MG63 (cell line): ENCODE data around the gene NEURL1B. TPM values are rescaled to one million over a fixed set of nuclear protein-coding genes. Genes with fewer than 3 reads are reported as not detected.
A peak's percentile ranks its signal among the peaks of the same experiment; 100 is the strongest.

Experiments
- DNase-seq: peaks from one replicate; pipeline ENCODE4 v3.0.0-alpha.2; 2020
- H3K27me3 ChIP-seq: fragments of 250-450 bp; sonication (Bioruptor Pico); 2 replicates; pipeline ENCODE4 v1.5.1; 2020; ENCODE audit warnings: mild to moderate bottlenecking, moderate library complexity
- H3K36me3 ChIP-seq: fragments of 250-450 bp; sonication (Bioruptor Pico); 2 replicates; pipeline ENCODE4 v1.5.1; 2020; ENCODE audit warnings: mild to moderate bottlenecking, moderate library complexity
- H3K4me3 ChIP-seq: fragments of 250-450 bp; sonication (Bioruptor Pico); 2 replicates; pipeline ENCODE4 v1.5.1; 2020; ENCODE audit warnings: mild to moderate bottlenecking, moderate library complexity
- H3K9me3 ChIP-seq: fragments of 250-450 bp; sonication (Bioruptor Pico); 2 replicates; pipeline ENCODE4 v1.5.1; 2020; ENCODE audit warnings: mild to moderate bottlenecking, moderate library complexity
- total RNA-seq: library from RNA; depleted of rRNA; stranded (reverse); fragments of >200 nt; shearing (Covaris generic); gene quantifications from 2 replicates; pipeline ENCODE4 v1.2.3, GENCODE V29; 2014; ENCODE audit warnings: low replicate concordance

NEURL1B gene
- total RNA-seq, 1 experiment from 2014 or later = 6.3 TPM

- DNase-seq = no peak
- Histone ChIP-seq H3K4me3 (no peak overlapping the region), H3K9me3 (no peaks in the 10 kb centered on the region), H3K27me3 (no peaks in the 10 kb centered on the region), H3K36me3 (no peaks in the 10 kb centered on the region)
These were observed 77.6 kb downstream of the NEURL1B start for GRCh38 chr5:172718527-172719114.

DNA sequence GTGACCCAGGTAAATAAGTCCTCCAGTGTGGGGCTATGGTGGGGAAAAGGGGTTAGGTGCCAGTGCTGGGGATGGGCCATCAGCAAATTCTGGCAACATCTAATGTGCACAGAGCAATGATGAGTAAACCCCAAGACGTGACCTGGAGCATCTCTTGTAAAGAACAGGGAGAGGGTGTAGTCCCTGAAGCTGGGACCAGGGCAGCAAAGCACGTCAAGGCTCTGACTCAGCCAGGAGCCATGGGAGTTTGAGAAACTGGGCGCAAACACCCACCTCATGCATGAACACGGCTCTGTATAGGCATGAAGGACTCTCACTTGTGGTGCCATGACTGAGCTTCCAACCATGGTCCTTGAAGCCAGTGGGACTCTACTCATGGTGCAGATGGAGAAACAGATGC, 78.1 kb downstream of the NEURL1B start:
- DNase-seq = no peak
- no peak overlapping the region for H3K4me3 ChIP-seq
- H3K27me3 ChIP-seq = no peaks in the 10 kb centered on the region
- H3K36me3 ChIP-seq = no peaks in the 10 kb centered on the region
- H3K9me3 ChIP-seq = no peaks in the 10 kb centered on the region

- DNase-seq = no peak
- Histone ChIP-seq H3K36me3 (no peaks in the 10 kb centered on the region), H3K9me3 (no peaks in the 10 kb centered on the region), H3K27me3 (no peaks in the 10 kb centered on the region), H3K4me3 (no peak overlapping the region)
These were observed 79.6 kb downstream of the NEURL1B start for GRCh38 chr5:172720655-172721054.

DNA sequence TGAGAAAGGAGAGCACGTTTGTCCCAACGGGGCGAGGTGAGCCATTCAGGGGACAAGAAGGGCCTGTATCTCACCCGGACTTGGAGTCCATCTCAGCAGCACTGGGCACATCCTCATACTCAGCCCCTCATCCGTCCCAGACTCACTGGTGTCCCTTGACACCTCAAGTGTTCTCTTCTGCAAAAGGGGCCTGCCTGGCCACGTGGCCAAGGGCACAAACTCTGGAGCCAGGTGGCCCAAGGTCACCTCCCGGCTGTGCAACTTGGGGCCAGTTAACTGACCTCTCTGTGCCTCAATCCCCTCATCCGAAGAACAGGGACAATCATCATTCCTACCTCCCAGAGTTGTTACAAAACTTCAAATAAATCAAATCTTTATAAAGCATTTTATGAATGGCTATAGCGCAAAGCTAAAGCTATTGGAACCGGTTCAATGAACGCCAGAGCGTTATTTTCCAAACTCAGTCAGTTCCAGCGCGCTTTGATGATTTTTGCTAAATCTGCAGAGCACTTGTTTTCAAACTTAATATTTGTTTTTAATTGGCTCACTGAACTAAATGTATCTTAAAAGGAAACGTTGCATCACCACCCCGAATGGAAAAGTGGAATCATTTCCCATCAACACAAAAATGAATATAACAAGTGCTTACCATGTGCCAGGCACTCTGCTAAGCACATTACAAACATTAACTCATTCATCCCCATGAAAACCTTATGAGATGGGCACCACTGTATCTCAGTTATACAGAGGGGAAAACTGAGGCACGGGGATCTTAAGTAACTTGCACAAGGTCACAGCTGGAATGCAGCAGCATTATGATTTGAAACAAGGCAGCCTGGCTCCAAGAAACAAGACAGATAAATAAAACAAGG, 80.6 kb downstream of the NEURL1B start:
- Histone ChIP-seq H3K36me3 (no peaks in the 10 kb centered on the region), H3K4me3 (no peak overlapping the region), H3K27me3 (no peaks in the 10 kb centered on the region), H3K9me3 (no peaks in the 10 kb centered on the region)
- no peak for DNase-seq

GRCh38 chr5:172722327-172722815, 81.3 kb downstream of the NEURL1B start:
- Histone ChIP-seq H3K36me3 (no peaks in the 10 kb centered on the region), H3K9me3 (no peaks in the 10 kb centered on the region), H3K4me3 (no peak overlapping the region), H3K27me3 (no peaks in the 10 kb centered on the region)
- no peak for DNase-seq

- H3K9me3 ChIP-seq = no peaks in the 10 kb centered on the region
- DNase-seq = no peak
- H3K36me3 ChIP-seq = no peaks in the 10 kb centered on the region
- no peak overlapping the region for H3K4me3 ChIP-seq
- no peaks in the 10 kb centered on the region for H3K27me3 ChIP-seq
These were observed 82.4 kb downstream of the NEURL1B start for GRCh38 chr5:172723508-172723907.

DNA sequence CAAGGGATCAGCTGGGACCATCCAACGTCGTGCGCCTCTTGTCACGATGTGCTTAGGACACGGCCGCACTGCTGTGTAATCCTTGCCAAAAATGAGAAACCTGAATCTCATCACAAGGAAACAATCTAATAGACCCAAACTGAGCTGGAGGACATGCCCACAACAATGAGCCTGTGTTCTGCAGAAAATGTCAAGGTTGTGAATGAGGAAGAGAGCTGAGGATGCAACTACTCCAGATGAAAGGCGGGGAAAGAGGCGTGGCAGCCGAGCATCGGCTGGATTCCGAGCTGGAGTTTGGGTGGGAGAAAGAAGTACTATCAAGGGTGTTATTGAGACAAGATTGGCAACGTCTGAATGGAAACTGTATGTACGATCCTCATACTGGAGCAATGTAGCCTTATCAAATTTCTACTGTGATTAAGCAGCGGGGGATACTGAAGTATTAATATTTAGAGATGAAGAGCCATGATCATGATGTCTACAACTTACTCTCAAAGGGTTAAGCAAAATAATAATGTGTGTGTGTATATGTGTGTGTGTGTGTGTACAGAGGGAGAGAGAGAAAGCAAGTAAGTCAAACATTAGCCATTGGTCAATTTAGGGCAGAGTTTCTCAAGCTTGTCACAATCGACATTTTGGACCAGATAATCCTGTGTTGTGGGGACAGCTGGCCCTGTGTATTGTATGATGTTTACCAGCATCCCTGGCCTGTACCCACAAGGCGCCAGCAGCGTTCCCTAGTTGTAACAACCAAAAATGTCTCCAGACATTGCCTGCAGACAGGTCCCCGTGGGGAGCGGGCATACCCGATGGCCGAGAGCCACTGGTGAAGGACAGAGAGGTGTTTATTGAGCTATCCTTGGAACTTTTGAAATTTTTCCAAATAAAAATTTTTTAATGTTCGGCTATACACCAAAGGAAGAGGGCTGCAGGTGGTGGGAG, 83.5 kb downstream of the NEURL1B start:
- Histone ChIP-seq H3K9me3 (no peaks in the 10 kb centered on the region), H3K36me3 (no peaks in the 10 kb centered on the region)

GRCh38 chr5:172725273-172725672, 84.2 kb downstream of the NEURL1B start:
- Histone ChIP-seq H3K9me3 (no peaks in the 10 kb centered on the region), H3K4me3 (no peak overlapping the region), H3K27me3 (no peaks in the 10 kb centered on the region), H3K36me3 (no peaks in the 10 kb centered on the region)
- DNase-seq = no peak

More for the DNA sequence above, 83.5 kb downstream of the NEURL1B start:
- H3K27me3 ChIP-seq = no peaks in the 10 kb centered on the region
- no peak overlapping the region for H3K4me3 ChIP-seq
- DNase-seq = no peak

DNA sequence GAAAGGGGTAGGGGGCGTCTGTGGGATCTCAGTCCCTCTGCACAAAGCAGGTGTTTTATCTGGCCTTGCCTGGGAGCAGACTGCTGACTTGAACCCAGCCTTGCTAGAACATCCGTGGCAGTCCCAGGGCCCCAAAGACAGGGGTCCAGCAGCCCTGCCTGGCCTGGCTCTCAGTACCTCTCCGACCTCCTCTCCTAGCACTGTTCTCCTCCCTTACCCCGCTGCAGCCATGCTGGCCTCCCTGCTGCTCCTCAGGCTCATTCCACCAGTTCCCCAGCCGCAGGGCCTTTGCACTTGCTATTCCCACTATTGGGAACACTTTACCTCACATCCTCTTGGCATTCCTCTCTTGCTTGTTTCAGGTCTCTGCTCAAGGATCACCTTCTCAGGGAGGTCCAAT, 84.7 kb downstream of the NEURL1B start:
- DNase-seq = no peak
- H3K27me3 ChIP-seq = no peaks in the 10 kb centered on the region
- no peaks in the 10 kb centered on the region for H3K9me3 ChIP-seq
- no peaks in the 10 kb centered on the region for H3K36me3 ChIP-seq
- H3K4me3 ChIP-seq = no peak overlapping the region

DNA sequence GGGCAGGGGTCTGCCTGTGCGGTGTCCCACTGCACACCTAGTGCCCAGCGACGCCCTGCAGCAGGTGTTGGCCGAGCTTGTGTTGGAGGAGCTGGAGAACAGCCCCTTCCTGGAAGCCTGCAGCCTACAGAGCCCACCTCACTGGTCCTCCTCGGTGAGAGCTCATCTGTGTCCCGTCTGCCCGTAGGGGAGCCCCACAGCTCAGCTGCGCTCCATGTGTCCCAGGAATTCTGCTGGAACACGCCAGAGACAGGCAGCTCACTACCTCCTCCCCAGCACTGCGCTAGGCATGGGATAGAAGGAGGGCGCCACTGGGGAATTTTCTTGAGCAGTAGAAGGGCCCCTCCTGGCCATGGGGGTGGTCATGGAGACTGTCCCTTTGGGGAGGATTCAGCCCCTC, 85.9 kb downstream of the NEURL1B start:
- no peak for DNase-seq
- H3K36me3 ChIP-seq = no peaks in the 10 kb centered on the region
- no peak overlapping the region for H3K4me3 ChIP-seq
- no peaks in the 10 kb centered on the region for H3K9me3 ChIP-seq
- H3K27me3 ChIP-seq = no peaks in the 10 kb centered on the region

- H3K4me3 ChIP-seq = no peak overlapping the region
- no peak for DNase-seq
- no peaks in the 10 kb centered on the region for H3K9me3 ChIP-seq
- no peaks in the 10 kb centered on the region for H3K27me3 ChIP-seq
- no peaks in the 10 kb centered on the region for H3K36me3 ChIP-seq
These were observed 86.5 kb downstream of the NEURL1B start for GRCh38 chr5:172727551-172727950.

DNA sequence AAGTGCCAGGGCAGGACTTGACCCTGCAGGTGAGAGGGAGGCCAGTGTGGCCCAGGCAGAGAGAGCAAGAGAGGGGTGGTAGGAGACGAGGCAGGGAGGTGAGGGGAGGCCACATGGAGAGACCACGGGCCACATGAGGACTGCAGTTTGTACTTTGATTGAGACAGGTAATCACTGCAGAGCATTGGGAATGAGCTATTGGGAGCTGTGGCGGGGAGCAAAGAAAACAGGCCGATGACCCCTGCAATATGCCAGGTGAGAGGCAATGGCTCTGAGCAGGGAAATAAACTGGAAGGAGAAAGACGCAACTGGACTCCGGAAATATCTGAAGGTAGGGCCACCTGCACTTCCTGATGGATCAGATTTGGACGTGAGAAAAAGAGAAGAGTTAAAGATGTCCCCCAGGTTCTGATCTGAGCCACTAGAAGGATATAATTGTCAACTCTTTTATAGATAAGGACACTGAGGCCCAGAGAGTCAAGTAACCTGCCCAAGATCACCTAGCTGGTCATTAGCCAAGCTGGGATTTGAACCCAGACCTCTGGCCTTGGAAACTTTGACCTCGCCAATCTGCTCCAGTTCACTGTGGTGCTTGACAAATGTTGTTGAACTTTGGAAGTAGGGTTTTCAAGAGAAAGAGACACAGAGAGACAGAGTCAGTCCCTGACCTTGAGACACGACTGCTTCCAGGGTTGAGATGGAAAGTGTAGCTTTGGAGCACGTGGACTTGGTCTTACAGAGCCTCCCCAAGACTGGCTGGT, 87.6 kb downstream of the NEURL1B start:
- H3K36me3 ChIP-seq = no peaks in the 10 kb centered on the region
- H3K4me3 ChIP-seq = no peak overlapping the region
- no peaks in the 10 kb centered on the region for H3K9me3 ChIP-seq
- H3K27me3 ChIP-seq = no peaks in the 10 kb centered on the region
- DNase-seq = no peak

DNA sequence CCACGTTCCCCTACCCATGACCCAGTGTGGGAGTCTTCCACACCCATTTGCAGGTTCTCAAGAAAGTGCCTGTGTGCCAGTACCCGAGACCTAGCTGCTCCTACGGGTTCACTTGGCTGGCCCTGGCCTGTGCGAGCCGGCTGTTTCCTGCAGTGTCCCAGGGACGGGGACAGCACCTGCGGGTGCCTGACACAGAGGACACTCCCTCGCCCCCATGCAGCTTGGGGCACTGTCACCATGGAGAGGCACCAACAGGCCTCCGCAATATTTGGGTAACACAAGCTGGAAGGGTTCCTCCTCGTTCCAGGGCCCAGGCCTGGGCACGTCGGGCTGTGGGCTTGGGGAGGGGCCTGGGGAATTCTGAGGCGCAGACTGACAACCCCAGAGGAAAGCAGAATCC, 88.5 kb downstream of the NEURL1B start:
- H3K36me3 ChIP-seq = no peaks in the 10 kb centered on the region

DNA sequence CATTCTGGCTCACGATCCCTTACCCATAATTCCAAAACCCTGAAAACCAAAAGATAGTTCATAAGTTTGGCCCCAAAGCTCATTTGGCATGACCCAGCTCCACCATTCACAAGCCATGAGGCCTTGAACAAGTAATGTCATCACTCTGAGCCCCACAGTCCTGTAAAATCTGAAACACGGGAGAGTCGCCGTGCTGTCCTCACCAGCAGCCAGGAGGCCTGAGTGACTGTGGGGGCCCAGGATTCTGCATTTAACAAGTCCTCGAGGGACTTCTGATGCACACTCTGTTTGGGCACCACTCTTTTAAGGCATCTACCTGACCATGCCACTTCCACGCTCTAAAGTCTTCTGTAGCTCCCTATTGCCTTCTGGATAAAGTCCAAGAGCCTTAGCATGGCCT, 89.2 kb downstream of the NEURL1B start:
- no peaks in the 10 kb centered on the region for H3K36me3 ChIP-seq
- no peak for DNase-seq
- H3K27me3 ChIP-seq = no peaks in the 10 kb centered on the region
- no peaks in the 10 kb centered on the region for H3K9me3 ChIP-seq
- H3K4me3 ChIP-seq = no peak overlapping the region

More for the DNA sequence above, 88.5 kb downstream of the NEURL1B start:
- Histone ChIP-seq H3K27me3 (no peaks in the 10 kb centered on the region), H3K4me3 (no peak overlapping the region), H3K9me3 (no peaks in the 10 kb centered on the region)
- DNase-seq = no peak

GRCh38 chr5:172730981-172731679, 90.1 kb downstream of the NEURL1B start:
- Histone ChIP-seq H3K27me3 (no peaks in the 10 kb centered on the region), H3K4me3 (no peak overlapping the region), H3K36me3 (no peaks in the 10 kb centered on the region), H3K9me3 (no peaks in the 10 kb centered on the region)
- peak; percentile 21 for DNase-seq

- Histone ChIP-seq H3K4me3 (no peak overlapping the region), H3K9me3 (no peaks in the 10 kb centered on the region), H3K36me3 (no peaks in the 10 kb centered on the region), H3K27me3 (no peaks in the 10 kb centered on the region)
- DNase-seq = no peak
These were observed 90.6 kb downstream of the NEURL1B start for GRCh38 chr5:172731680-172732074.
